Measurements from ENCODE around the gene TAF1B. TPM values are rescaled to one million over a fixed set of nuclear protein-coding genes. Genes with fewer than 3 reads are reported as not detected.

Gene TAF1B
- total RNA-seq, 5 donors from 2014 or later (not counting 1 experiment from before 2014, with no cell fraction given), result 9.2 to 21.7 (median 15.2) TPM

DNA sequence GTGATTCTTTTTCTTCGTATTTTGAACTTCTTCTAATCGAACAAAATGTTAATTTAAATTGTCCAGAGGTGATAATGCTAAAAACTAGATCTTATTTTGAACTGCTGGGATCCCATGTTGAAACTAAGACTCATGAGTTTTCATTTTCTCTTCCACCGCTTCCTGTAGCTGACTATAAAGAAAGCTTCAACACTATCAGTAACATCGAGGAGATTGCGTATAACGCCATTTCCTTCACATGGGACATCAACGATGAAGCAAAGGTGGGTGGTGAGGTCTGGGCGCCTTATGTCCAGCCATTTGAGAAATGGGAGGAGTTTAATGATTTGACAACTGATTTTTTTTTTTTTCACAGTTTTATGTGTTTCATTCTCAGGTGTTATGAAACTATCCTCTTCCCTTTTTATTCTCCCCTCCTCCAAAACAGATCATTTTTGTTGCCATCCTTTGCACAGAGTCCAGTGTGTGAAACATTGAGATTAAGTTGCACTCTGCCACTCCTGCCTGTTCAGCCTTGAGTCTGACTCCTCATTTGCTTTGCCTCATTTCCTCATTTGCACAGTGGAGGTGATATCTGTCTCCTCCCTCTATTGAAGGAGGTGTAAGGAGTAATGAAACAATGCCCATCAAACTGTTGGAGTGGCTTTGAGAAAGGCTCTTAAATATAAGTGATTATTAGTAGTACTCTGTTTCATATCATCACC lies 122.0 kb downstream of the TAF1B start:
- ATAC-seq (replicated peaks in 1 of 4) (peak; percentile 61 to 72 (median 67)), DNase-seq (peak in 1 of 35 experiments; percentile 23)
- WGBS (ENCODE audit: insufficient coverage), result no CpG with 5 or more reads among the region's 8 CpGs
- peaks cover 0 to 2% of the 10 kb centered on the region in 2 experiments for H3K4me1 ChIP-seq (ENCODE audit: control insufficient read depth in 1 of 2, extremely low read depth in 1 of 2, insufficient read depth in 2 of 2, low read length in 2 of 2)
- no peak overlapping the region for H3K4me3 ChIP-seq (ENCODE audit: control insufficient read depth in 1 of 2, extremely low read depth in 1 of 2, low read length in 1 of 2)
- peak overlapping the region in 2 of 3 donors; percentile 44 to 54 for H3K4me3 Mint-ChIP-seq
- H3K27ac ChIP-seq (ENCODE audit: low read length), result no peak overlapping the region
- ChIA-PET CTCF (interaction anchor here in 1 of 2 donors (0.7 to 1.0 kb wide), 3 partner anchors 12 to 21 kb away, joined by 3 to 4 read pairs (median 3); no protein-coding TSS in a partner anchor), POLR2A (interaction anchor here in 1 of 2 donors (0.6 to 0.7 kb wide), 2 partner anchors 19 to 79 kb away, joined by 3 to 6 read pairs; no protein-coding TSS in a partner anchor)
- H3K9me3 ChIP-seq, result no peaks in the 10 kb centered on the region
- peak overlapping the region; percentile 73 to 77 for H3K27ac Mint-ChIP-seq
- H3K36me3 ChIP-seq (ENCODE audit: control insufficient read depth in 2 of 2, extremely low read depth in 1 of 2, insufficient read depth in 1 of 2, low read length in 1 of 2), result no peaks in the 10 kb centered on the region
- no peaks in the 10 kb centered on the region for H3K27me3 ChIP-seq (replicated peaks in 1 of 2; ENCODE audit: control insufficient read depth in 2 of 2, extremely low read depth in 1 of 2, insufficient read depth in 2 of 2, low read length in 1 of 2)
- no peaks in the 10 kb centered on the region for H3K36me3 Mint-ChIP-seq
- H3K4me1 Mint-ChIP-seq, result peaks cover 12 to 23% (median 17%) of the 10 kb centered on the region in 3 donors
- H3K9me3 Mint-ChIP-seq, result no peaks in the 10 kb centered on the region
- H3K27me3 Mint-ChIP-seq, result no peaks in the 10 kb centered on the region

DNA sequence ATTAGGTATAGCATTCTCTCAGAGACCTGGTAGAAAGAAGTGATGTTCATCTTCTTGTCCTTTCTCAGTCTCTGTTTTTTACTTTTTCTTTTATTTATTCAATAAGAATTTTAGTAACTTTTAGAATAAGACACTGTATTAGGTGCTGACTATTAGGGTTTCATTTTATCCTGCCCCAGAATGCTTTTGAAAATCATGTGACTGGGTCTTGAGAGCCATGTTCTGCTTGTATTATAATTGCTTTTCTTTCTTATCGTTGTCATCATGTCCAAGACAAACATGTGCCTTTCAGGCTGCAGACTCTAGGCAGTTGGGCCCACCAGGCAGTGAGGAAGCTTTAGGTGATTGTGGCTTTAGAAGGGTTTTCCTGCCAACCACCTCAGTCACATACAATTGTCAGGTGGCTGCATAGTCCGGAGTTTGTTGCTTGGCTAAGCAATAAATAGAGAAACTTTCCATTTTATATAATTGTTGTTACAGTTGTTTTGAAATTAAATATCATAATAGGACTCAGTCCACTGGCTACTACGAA lies 123.3 kb downstream of the TAF1B start:
- Mint-ChIP-seq H3K36me3 (no peaks in the 10 kb centered on the region), H3K4me3 (no peak overlapping the region), H3K27ac (peak overlapping the region in 1 of 2 donors; percentile 10), H3K4me1 (peaks cover 12 to 23% (median 17%) of the 10 kb centered on the region in 3 donors), H3K9me3 (no peaks in the 10 kb centered on the region), H3K27me3 (no peaks in the 10 kb centered on the region)
- H3K9me3 ChIP-seq, result no peaks in the 10 kb centered on the region
- ChIA-PET POLR2A (no interaction called here), CTCF (interaction anchor here in 1 of 2 donors (0.8 kb wide), 1 partner anchor 72 kb away, joined by 4 read pairs; no protein-coding TSS in a partner anchor)
- no peaks in the 10 kb centered on the region for H3K36me3 ChIP-seq (ENCODE audit: control insufficient read depth in 2 of 2, extremely low read depth in 1 of 2, insufficient read depth in 1 of 2, low read length in 1 of 2)
- ATAC-seq (replicated peaks in 1 of 4), result no peak
- no peak overlapping the region for H3K27ac ChIP-seq (ENCODE audit: low read length)
- peaks cover 0 to 2% of the 10 kb centered on the region in 2 experiments for H3K4me1 ChIP-seq (ENCODE audit: control insufficient read depth in 1 of 2, extremely low read depth in 1 of 2, insufficient read depth in 2 of 2, low read length in 2 of 2)
- H3K4me3 ChIP-seq (ENCODE audit: control insufficient read depth in 1 of 2, extremely low read depth in 1 of 2, low read length in 1 of 2), result no peak overlapping the region
- DNase-seq, result no peak
- no peaks in the 10 kb centered on the region for H3K27me3 ChIP-seq (replicated peaks in 1 of 2; ENCODE audit: control insufficient read depth in 2 of 2, extremely low read depth in 1 of 2, insufficient read depth in 2 of 2, low read length in 1 of 2)
- 100% methylated on average over 1 of the region's 3 CpGs for WGBS (ENCODE audit: insufficient coverage)

DNA sequence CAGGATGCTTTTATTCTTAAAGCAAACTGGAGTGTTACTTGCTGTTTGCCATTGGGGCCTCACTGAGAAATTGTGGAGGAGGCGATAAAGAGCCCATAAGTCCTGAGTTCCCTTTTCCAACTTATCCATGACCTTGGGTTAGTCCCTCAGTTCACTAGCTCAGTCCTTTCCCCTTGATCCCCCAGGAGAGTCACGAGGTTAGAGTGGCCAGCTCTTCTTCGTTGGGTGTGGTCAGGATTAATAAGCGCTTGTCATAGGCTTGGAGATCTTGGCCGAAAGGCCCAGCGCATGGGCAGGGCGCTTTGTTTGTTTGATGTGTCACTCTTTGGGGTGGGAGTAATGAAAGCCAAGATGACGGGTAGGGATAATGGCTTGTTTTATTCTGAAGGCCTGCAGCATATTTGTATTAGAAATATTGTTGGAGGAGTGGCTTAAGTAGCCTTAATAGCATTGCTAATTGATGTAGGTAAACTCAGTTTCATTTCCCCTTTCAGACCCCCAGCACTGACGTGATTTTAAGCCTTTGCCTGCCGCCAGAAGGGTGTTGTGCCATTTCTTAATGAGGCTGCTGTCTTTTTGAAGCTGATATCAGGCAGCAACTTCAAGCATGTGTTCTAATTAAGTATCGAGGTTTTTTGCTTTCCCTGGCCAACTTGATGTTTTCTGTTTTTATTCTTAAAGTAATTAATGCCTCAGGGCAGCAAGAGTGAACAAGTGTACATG lies 123.9 kb downstream of the TAF1B start:
- no peaks in the 10 kb centered on the region for H3K9me3 ChIP-seq
- H3K4me1 ChIP-seq (ENCODE audit: control insufficient read depth in 1 of 2, extremely low read depth in 1 of 2, insufficient read depth in 2 of 2, low read length in 2 of 2), result peaks cover 0 to 2% of the 10 kb centered on the region in 2 experiments
- no peak overlapping the region for H3K27ac ChIP-seq (ENCODE audit: low read length)
- H3K9me3 Mint-ChIP-seq, result no peaks in the 10 kb centered on the region
- no peak overlapping the region for H3K27ac Mint-ChIP-seq
- H3K36me3 ChIP-seq (ENCODE audit: control insufficient read depth in 2 of 2, extremely low read depth in 1 of 2, insufficient read depth in 1 of 2, low read length in 1 of 2), result no peaks in the 10 kb centered on the region
- POLR2A ChIA-PET, result no interaction called here
- no peaks in the 10 kb centered on the region for H3K27me3 ChIP-seq (replicated peaks in 1 of 2; ENCODE audit: control insufficient read depth in 2 of 2, extremely low read depth in 1 of 2, insufficient read depth in 2 of 2, low read length in 1 of 2)
- CTCF ChIA-PET, result interaction anchor here in 1 of 2 donors (0.8 kb wide), 1 partner anchor 71 kb away, joined by 4 read pairs; no protein-coding TSS in a partner anchor
- DNase-seq (no peak), ATAC-seq (replicated peaks in 1 of 4) (no peak)
- peaks cover 12 to 23% (median 17%) of the 10 kb centered on the region in 3 donors for H3K4me1 Mint-ChIP-seq
- 95% methylated on average over 6 of the region's 11 CpGs for WGBS (ENCODE audit: insufficient coverage)
- no peak overlapping the region for H3K4me3 ChIP-seq (ENCODE audit: control insufficient read depth in 1 of 2, extremely low read depth in 1 of 2, low read length in 1 of 2)
- H3K4me3 Mint-ChIP-seq, result no peak overlapping the region
- no peaks in the 10 kb centered on the region for H3K27me3 Mint-ChIP-seq
- no peaks in the 10 kb centered on the region for H3K36me3 Mint-ChIP-seq

DNA sequence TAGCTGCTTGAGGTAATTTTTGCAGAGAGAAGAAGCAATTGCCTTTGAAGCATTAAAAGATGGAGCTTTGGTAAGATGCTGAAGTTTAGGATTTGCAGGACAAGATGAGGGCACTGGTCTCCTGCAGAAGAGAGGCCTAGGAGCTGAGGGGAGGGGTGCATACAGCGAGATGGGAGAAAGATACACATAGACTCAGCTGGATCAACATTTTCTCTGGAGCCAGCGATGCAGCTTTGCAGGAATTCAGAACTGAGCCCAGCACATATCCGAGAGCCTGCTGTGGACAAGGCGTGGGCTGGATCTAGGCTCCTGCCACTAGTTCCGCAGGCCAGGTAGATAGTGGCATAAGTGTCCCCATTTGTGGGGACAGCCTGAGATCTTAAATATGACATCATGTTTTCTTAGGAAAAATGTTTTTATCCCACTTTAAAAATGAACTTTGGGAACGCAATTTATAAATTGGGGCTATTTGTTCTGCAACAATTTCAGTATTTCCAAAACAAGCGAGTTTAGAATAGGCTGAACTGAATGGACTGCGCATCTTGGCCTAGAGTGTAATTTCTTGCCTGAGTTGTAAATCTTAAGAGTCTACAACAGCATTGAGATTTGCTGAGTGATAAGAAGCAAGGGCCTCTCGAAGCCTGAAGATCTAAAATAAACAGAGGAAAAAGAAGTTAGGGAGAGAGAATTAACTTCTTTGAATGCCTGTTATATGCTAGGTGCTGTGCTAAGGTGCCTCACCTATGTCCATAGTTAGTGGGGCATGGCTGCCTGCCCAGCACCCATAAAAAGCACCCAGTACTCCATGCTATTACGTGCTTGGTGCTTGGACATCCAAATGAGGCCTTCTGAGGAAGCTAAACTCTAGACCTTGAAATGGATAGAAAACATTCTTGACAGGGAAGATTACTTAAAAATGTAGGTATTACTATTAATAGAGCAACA lies 125.6 kb downstream of the TAF1B start:
- POLR2A ChIA-PET, result no interaction called here
- no peaks in the 10 kb centered on the region for H3K36me3 Mint-ChIP-seq
- H3K27ac Mint-ChIP-seq, result no peak overlapping the region

DNA sequence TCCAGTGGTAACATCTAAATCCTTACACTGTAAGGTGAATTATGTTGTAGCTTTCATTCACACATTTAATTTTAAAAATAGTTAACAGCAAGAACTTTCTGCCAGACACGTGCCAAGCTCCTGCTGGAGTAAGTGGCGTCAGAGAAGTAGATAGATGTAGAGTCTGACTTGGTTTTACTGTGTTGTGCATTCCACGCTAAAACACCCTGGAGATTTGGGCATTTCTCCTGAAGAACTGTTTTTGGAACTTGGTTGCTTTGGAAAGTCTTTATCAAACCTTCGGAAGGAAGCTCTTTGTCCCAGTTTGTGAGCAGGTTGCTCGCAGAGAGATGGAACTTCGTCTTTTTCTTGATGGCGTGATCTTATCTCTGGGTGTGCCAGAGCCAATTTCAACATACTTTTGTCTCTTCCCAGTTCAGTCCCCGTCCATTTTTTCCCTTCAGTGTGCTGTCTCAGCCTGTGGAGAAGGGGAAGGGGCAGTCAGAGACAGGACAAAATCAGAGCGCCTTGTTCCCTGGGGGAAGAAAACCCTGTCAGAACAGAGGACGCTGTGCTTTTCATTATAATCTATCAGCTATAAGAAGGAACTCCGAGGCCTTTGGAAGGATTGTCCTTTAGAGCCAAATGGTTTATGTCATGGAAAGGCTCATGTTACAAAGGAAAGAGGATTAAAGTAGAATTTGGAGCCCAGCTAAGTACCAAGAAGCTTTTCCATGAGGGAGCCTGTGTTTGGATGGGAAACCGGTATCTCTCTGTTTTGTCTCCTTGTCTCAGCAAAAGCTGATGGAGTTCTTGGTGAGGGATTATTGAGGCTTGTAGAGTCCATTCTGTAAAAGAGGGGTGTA lies 127.1 kb downstream of the TAF1B start:
- Mint-ChIP-seq H3K4me3 (no peak overlapping the region), H3K27me3 (no peaks in the 10 kb centered on the region), H3K27ac (no peak overlapping the region), H3K9me3 (no peaks in the 10 kb centered on the region), H3K4me1 (peaks cover 4 to 13% (median 8%) of the 10 kb centered on the region in 3 donors), H3K36me3 (peaks cover 4% of the 10 kb centered on the region)
- no peaks in the 10 kb centered on the region for H3K36me3 ChIP-seq (ENCODE audit: control insufficient read depth in 2 of 2, extremely low read depth in 1 of 2, insufficient read depth in 1 of 2, low read length in 1 of 2)
- H3K27ac ChIP-seq (ENCODE audit: low read length), result no peak overlapping the region
- 94% methylated on average over 6 of the region's 12 CpGs for WGBS (ENCODE audit: insufficient coverage)
- no peak overlapping the region for H3K4me3 ChIP-seq (ENCODE audit: control insufficient read depth in 1 of 2, extremely low read depth in 1 of 2, low read length in 1 of 2)
- DNase-seq (no peak), ATAC-seq (replicated peaks in 1 of 4) (no peak)
- CTCF ChIA-PET, result no interaction called here
- POLR2A ChIA-PET, result no interaction called here
- peaks cover 0 to 5% of the 10 kb centered on the region in 2 experiments for H3K27me3 ChIP-seq (replicated peaks in 1 of 2; ENCODE audit: control insufficient read depth in 2 of 2, extremely low read depth in 1 of 2, insufficient read depth in 2 of 2, low read length in 1 of 2)
- peaks cover 0 to 2% of the 10 kb centered on the region in 2 experiments for H3K4me1 ChIP-seq (ENCODE audit: control insufficient read depth in 1 of 2, extremely low read depth in 1 of 2, insufficient read depth in 2 of 2, low read length in 2 of 2)
- no peaks in the 10 kb centered on the region for H3K9me3 ChIP-seq

More for the DNA sequence above, 125.6 kb downstream of the TAF1B start:
- H3K9me3 Mint-ChIP-seq, result no peaks in the 10 kb centered on the region
- no peak overlapping the region for H3K27ac ChIP-seq (ENCODE audit: low read length)
- H3K9me3 ChIP-seq, result no peaks in the 10 kb centered on the region
- peaks cover 0 to 2% of the 10 kb centered on the region in 2 experiments for H3K4me1 ChIP-seq (ENCODE audit: control insufficient read depth in 1 of 2, extremely low read depth in 1 of 2, insufficient read depth in 2 of 2, low read length in 2 of 2)
- H3K4me1 Mint-ChIP-seq, result peaks cover 12 to 23% (median 17%) of the 10 kb centered on the region in 3 donors
- H3K36me3 ChIP-seq (ENCODE audit: control insufficient read depth in 2 of 2, extremely low read depth in 1 of 2, insufficient read depth in 1 of 2, low read length in 1 of 2), result no peaks in the 10 kb centered on the region
- H3K27me3 ChIP-seq (replicated peaks in 1 of 2; ENCODE audit: control insufficient read depth in 2 of 2, extremely low read depth in 1 of 2, insufficient read depth in 2 of 2, low read length in 1 of 2), result peaks cover 0 to 5% of the 10 kb centered on the region in 2 experiments
- WGBS (ENCODE audit: insufficient coverage), result 93% methylated on average over 5 of the region's 10 CpGs
- ATAC-seq (replicated peaks in 1 of 4), result no peak
- H3K27me3 Mint-ChIP-seq, result no peaks in the 10 kb centered on the region
- DNase-seq, result no peak
- no peak overlapping the region for H3K4me3 Mint-ChIP-seq
- H3K4me3 ChIP-seq (ENCODE audit: control insufficient read depth in 1 of 2, extremely low read depth in 1 of 2, low read length in 1 of 2), result no peak overlapping the region
- CTCF ChIA-PET, result interaction anchor here in 1 of 2 donors (0.5 kb wide), 2 partner anchors 17 to 72 kb away, joined by 3 to 4 read pairs; no protein-coding TSS in a partner anchor
